Activated CD4-positive, alpha-beta T cell treated with anti-CD3 and anti-CD28 coated beads, Interleukin-10, Interleukin-2, amounts not matched to agents 100 ng/mL and 50 ng/mL, durations not matched to agents 16 hours and 8 hours (primary cell): ENCODE measurements around the gene HOXA3.

Experiments used
- DNase-seq: peaks from one replicate; pipeline ENCODE4 v3.0.0-alpha.2; 2020

HOXA3 gene

GRCh38 chr7:27073076-27073475 is 79.3 kb downstream of the HOXA3 start:
- no peak for DNase-seq

- DNase-seq, result no peak
These were observed 80.6 kb downstream of the HOXA3 start for GRCh38 chr7:27071622-27072390.

- DNase-seq, result no peak
These were observed 84.1 kb downstream of the HOXA3 start for GRCh38 chr7:27068259-27068658.

- no peak for DNase-seq
These were observed 86.2 kb downstream of the HOXA3 start for GRCh38 chr7:27066148-27066547.

GRCh38 chr7:27065709-27066108 is 86.7 kb downstream of the HOXA3 start:
- no peak for DNase-seq

- DNase-seq, result no peak
These were observed 87.7 kb downstream of the HOXA3 start for GRCh38 chr7:27064661-27065060.

- DNase-seq, result no peak
These were observed 88.2 kb downstream of the HOXA3 start for GRCh38 chr7:27064159-27064558.

GRCh38 chr7:27062946-27063345 is 89.4 kb downstream of the HOXA3 start:
- DNase-seq, result no peak
